Sigmoid colon (tissue), 7 donors: ENCODE results near the gene IFI27L2. TPM values are rescaled to one million over a fixed set of nuclear protein-coding genes. Genes with fewer than 3 reads are reported as not detected.

ENCODE experiments used
- DNase-seq: peaks from one replicate; pipeline ENCODE4 v3.0.0-alpha.2; 2019
- H3K27ac ChIP-seq, 4 donors: fragments of 200-600 bp; sonication (generic); one replicate each; pipeline ENCODE4 v1.5.1; 2016 to 2019; ENCODE audit warnings: mild to moderate bottlenecking in 1 of 4
- H3K27me3 ChIP-seq, 3 donors: fragments of 200-600 bp; sonication (generic); one replicate each; pipeline ENCODE4 v1.5.1; 2019; ENCODE audit warnings: mild to moderate bottlenecking in 1 of 3
- H3K36me3 ChIP-seq, 4 donors: fragments of 200-600 bp; sonication (generic); one replicate each; pipeline ENCODE4 v1.5.1; 2016 to 2019
- H3K4me1 ChIP-seq, 4 donors: fragments of 200-600 bp; sonication (generic); one replicate each; pipeline ENCODE4 v1.5.1; 2017 to 2019
- H3K4me3 ChIP-seq, 4 donors: fragments of 200-600 bp; sonication (generic); one replicate each; pipeline ENCODE4 v1.5.1; 2017 to 2019; ENCODE audit warnings: mild to moderate bottlenecking in 2 of 4, moderate library complexity in 1 of 4
- H3K9me3 ChIP-seq, 4 donors: fragments of 200-600 bp in 3 of 4; sonication (generic) in 3 of 4; one replicate each; pipeline versions ENCODE4 v1.5.1 to v1.6.1; 2013 to 2019
- CTCF ChIP-seq, 4 experiments: fragments of 450-650 bp in 3 of 4; fragments of 200-600 bp in 1 of 4; IDR thresholded peaks; one replicate each; pipeline ENCODE4 v1.5.1; 2016 to 2019; ENCODE audit warnings: antibody characterized with exemption in 4 of 4, mild to moderate bottlenecking in 3 of 4, moderate library complexity in 2 of 4
- EP300 ChIP-seq, 4 donors: sonication (generic); formaldehyde crosslinking; IDR thresholded peaks; one replicate each; pipeline ENCODE4 v1.6.1; 2017; ENCODE audit warnings: antibody characterized with exemption in 4 of 4
- POLR2A ChIP-seq, 2 donors: fragments of 450-650 bp; IDR thresholded peaks; one replicate each; pipeline ENCODE4 v1.6.1; 2016; ENCODE audit warnings: antibody characterized with exemption in 2 of 2, mild to moderate bottlenecking in 2 of 2, moderate library complexity in 2 of 2
- POLR2AphosphoS5 ChIP-seq, 4 donors: sonication (generic); formaldehyde crosslinking; IDR thresholded peaks; one replicate each; pipeline ENCODE4 v1.6.1; 2017; ENCODE audit warnings: antibody characterized with exemption in 4 of 4
- WGBS, 2 donors: extraction: QIAGEN DNeasy Blood & Tissue Kit; methylation state at CpG; one replicate each; pipeline ENCODE4 v1.1.7; 2013; 5-methylcytosine and 5-hydroxymethylcytosine counted together
- intact Hi-C: fragments of 100-400 bp; cut with DNase I; formaldehyde crosslinking; loops from one replicate; pipeline ENCODE4 v1.15.1; 2023
- polyA plus RNA-seq, 3 donors: library from polyadenylated mRNA; stranded (reverse); fragments of 200-250 nt; gene quantifications; one replicate each; pipeline ENCODE4 v1.2.3, GENCODE V29; 2013
- total RNA-seq, 4 donors: library from RNA; depleted of rRNA; stranded (reverse); fragments of >200 nt; gene quantifications; one replicate each; pipeline ENCODE4 v1.1.0, GENCODE V29; 2016
- donor health status: healthy with polysubstance abuse.
- donor health status: Bipolar disorder and iron deficiency.
- donor health status: healthy.

IFI27L2 gene
- total and polyA plus RNA-seq, 7 donors = 47.9 to 145 (median 84.7) TPM

GRCh38 chr14:94102768-94103482, 26.5 kb downstream of the IFI27L2 start:
- 30 to 74% methylated on average over 8 of the region's 8 CpGs for WGBS, 2 donors
- TF ChIP-seq CTCF (IDR thresholded peaks at IDR 0.05) (no peak), POLR2AphosphoS5 (IDR thresholded peaks at IDR 0.05) (no peak), EP300 (IDR thresholded peaks at IDR 0.05) (no peak), POLR2A (IDR thresholded peaks at IDR 0.05) (no peak)
- intact Hi-C loops = no loop called here
- Histone ChIP-seq H3K36me3 (no peaks in the 10 kb centered on the region), H3K27ac (no peak overlapping the region), H3K9me3 (no peaks in the 10 kb centered on the region), H3K27me3 (no peaks in the 10 kb centered on the region), H3K4me3 (no peak overlapping the region), H3K4me1 (no peaks in the 10 kb centered on the region)
- no peak for DNase-seq

- Histone ChIP-seq H3K27ac (no peak overlapping the region), H3K4me3 (no peak overlapping the region), H3K9me3 (no peaks in the 10 kb centered on the region), H3K27me3 (no peaks in the 10 kb centered on the region), H3K36me3 (peaks cover 0 to 5% (median 0%) of the 10 kb centered on the region in 4 donors), H3K4me1 (no peaks in the 10 kb centered on the region)
- 95% methylated on average over 10 of the region's 10 CpGs for WGBS, 2 donors
- intact Hi-C loops = no loop called here
- no peak for TF ChIP-seq CTCF (IDR thresholded peaks at IDR 0.05)
- TF ChIP-seq EP300 (IDR thresholded peaks at IDR 0.05) = no peak
- TF ChIP-seq POLR2AphosphoS5 (IDR thresholded peaks at IDR 0.05) = no peak
- TF ChIP-seq POLR2A (IDR thresholded peaks at IDR 0.05) = no peak
- DNase-seq = no peak
Observed at GRCh38 chr14:94101748-94102147, 27.7 kb downstream of the IFI27L2 start.

GRCh38 chr14:94100847-94101246, 28.6 kb downstream of the IFI27L2 start:
- Histone ChIP-seq H3K9me3 (no peaks in the 10 kb centered on the region), H3K4me3 (no peak overlapping the region), H3K27me3 (no peaks in the 10 kb centered on the region), H3K36me3 (peaks cover 0 to 5% (median 0%) of the 10 kb centered on the region in 4 donors), H3K27ac (no peak overlapping the region), H3K4me1 (no peaks in the 10 kb centered on the region)
- intact Hi-C loops = no loop called here
- WGBS, 2 donors = 87 to 91% methylated on average over 4 of the region's 4 CpGs
- no peak for DNase-seq
- TF ChIP-seq POLR2AphosphoS5 (IDR thresholded peaks at IDR 0.05) (no peak), CTCF (IDR thresholded peaks at IDR 0.05) (no peak), EP300 (IDR thresholded peaks at IDR 0.05) (no peak), POLR2A (IDR thresholded peaks at IDR 0.05) (no peak)

- no peak for TF ChIP-seq EP300 (IDR thresholded peaks at IDR 0.05)
- no peak for TF ChIP-seq POLR2AphosphoS5 (IDR thresholded peaks at IDR 0.05)
- no peak for TF ChIP-seq CTCF (IDR thresholded peaks at IDR 0.05)
- no peak for TF ChIP-seq POLR2A (IDR thresholded peaks at IDR 0.05)
- peaks cover 0 to 5% (median 0%) of the 10 kb centered on the region in 4 donors for H3K36me3 ChIP-seq
- no peak for DNase-seq
- H3K27me3 ChIP-seq = no peaks in the 10 kb centered on the region
- H3K9me3 ChIP-seq = no peaks in the 10 kb centered on the region
- no peaks in the 10 kb centered on the region for H3K4me1 ChIP-seq
- WGBS, 2 donors = 65 to 82% methylated on average over 6 of the region's 6 CpGs
- H3K4me3 ChIP-seq = no peak overlapping the region
- no peak overlapping the region for H3K27ac ChIP-seq
- intact Hi-C loops = no loop called here
Observed at GRCh38 chr14:94099006-94099405, 30.4 kb downstream of the IFI27L2 start.
